ENCODE measurements around the gene TRIML1. TPM values are rescaled to one million over a fixed set of nuclear protein-coding genes. Genes with fewer than 3 reads are reported as not detected.
"Not testable (repeated sequence)": the region's sequence is repeated elsewhere in the genome, so short reads cannot be mapped to it uniquely, and the experiment has no call there.

Gene TRIML1
- polyA plus RNA-seq, 4 donors, result not detected

DNA sequence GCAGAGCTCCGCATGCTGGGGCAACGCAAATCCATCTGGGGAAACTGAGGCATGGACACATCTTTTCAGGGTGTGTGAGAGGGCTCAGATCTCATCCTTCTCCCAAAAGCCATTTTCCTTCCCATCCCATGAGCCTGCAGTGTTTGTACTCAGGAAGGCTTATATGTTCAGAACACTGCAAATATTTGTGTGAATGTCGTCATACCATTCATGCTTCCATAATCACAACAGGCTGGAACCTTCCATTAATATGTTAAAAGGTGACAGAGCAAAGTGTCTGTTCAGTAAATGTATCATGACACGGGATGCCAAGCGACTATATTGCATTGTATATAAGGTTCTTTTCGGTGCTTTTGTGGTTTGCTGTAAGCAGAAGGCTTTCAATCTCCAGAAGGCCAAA is 8.5 kb downstream of the TRIML1 start:
- DNase-seq (ENCODE audit: low read depth in 4 of 4, low spot score in 3 of 4), result no peak

DNA sequence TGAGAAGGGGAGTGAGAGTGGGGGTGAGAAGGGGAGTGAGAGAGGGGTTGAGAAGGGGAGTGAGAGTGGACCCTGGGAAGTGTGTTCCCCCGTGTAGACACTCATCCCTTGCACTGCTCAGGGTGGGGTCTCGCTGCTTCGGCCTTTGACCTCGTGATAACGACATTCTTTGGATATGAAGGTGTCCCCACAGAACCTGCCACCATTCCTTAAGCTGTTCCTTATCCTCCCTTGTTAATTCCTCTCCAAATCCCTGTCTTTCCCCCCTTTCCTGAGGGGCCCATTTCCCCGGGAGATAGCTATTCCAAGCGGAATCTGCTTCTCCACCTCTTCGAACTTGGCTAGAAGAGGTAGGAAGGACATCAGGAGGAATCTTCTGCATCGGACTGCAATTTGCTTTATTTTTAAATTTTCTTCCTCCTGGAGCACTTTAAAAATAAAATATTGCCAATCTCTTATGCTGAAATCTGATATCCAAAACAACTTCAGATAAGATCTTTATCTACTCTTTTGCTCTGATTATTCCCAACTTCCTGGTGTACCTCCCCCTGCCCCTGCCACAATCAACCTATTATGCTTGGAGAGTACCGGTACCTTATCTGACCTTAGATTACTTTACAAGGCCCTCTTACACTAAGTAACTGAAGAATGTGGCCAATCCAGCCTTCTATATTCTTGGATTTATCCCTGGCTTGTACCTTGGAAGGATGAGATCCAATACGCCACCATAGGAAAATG is 15.6 kb downstream of the TRIML1 start:
- no peak for DNase-seq (ENCODE audit: low read depth in 4 of 4, low spot score in 3 of 4)

DNA sequence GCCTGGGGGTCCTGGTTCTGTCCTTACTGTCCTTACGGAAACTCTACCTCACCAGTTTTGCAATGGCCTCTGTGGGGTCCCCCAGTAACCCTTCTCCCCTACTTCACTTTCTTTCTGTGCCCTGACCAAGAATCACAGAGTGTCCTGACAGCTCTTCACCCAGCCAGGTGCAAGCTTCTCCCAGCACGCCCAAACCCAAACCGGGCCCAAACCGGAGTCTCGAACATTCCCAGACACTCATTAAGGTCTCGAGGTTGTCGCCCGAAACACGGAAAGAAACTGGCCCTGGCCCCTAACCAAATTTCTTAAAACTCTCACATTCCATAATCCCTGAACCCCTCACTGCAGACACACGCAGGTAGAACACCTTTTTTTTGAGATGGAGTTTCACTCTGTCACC is 19.1 kb downstream of the TRIML1 start:
- no peak for DNase-seq (ENCODE audit: low read depth in 4 of 4, low spot score in 3 of 4)

DNA sequence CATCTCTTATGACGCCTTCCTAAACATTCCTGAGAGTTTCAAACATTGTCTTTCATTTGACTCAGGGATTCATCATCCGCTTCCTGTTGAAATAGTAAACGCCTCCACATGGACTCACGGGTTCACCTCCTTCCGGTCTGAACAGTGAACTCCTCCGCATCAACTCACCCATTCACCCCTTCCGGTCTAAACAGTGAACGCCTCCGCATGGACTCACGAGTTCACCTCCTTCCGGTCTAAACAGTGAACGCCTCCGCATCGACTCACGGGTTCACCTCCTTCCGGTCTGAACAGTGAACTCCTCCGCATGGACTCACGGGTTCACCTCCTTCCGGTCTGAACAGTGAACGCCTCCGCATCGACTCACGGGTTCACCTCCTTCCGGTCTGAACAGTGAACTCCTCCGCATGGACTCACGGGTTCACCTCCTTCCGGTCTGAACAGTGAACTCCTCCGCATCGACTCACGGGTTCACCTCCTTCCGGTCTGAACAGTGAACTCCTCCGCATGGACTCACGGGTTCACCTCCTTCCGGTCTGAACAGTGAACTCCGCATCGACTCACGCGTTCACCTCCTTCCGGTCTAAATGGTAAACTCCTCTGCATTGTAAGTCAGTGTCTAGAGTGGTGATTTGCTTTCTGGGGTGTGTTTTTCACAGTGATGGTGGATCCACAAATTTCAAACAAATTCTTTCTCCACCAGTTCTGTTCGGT is 20.4 kb downstream of the TRIML1 start:
- not testable (repeated sequence) for DNase-seq (ENCODE audit: low read depth in 4 of 4, low spot score in 3 of 4)

DNA sequence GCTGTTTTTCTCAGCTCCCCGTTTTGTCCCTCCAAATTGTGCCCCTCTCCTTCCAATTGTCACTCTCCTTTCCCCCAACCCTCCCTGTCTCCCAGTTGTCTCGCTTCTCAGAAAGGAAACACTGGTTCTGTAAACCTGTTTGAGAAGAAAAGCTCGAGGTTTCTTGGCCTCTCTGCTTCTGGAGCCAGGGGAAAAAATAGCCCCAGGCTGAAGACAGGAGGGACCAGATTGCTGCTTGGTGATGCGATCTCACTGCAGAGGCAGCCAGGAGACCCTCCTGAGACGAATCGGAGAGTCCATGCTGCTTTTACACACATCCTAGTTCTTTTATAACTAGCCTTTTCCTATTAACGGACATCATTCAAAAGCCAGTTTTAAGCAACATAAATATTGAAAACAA is 21.2 kb downstream of the TRIML1 start:
- no peak for DNase-seq (ENCODE audit: low read depth in 4 of 4, low spot score in 3 of 4)

DNA sequence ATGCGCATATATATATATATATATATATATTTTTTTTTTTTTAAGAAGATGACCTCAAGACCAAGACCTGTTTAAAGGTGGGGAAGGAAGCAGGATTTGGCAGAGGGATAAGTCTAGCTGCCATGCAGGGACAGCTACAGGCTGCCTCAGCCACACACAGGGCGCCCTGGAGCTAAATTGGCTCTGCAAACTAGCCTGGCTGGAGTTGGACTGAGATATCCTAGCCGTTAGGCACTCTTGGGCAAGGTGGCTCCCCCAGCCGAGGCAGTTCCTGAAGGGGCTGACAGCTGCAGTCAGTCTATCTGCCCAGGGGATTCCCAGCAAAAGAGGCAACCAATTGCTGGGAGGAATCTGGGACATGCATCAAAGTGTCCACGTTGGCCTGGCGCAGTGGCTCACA is 21.9 kb downstream of the TRIML1 start:
- DNase-seq (ENCODE audit: low read depth in 4 of 4, low spot score in 3 of 4), result no peak

DNA sequence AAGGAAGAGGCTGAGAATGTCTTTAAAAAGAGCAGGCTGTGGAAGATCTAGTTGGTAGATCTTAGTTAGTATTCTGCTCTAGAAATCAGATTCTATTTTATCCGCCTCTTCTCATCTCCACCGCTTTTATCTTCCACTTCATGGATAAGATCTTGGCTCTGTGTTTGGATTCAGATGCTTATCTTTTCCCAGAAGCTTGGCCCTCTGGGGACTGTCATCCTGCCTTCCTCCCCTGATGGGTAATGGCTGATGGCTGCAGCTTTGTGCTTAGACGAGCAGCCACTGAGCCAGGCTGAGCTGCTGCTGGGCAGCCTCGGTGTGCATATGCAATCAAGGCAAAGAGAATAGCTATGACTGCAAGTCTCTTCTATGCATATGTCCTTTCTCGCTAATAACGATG is 23.5 kb downstream of the TRIML1 start:
- no peak for DNase-seq (ENCODE audit: low read depth in 4 of 4, low spot score in 3 of 4)

DNA sequence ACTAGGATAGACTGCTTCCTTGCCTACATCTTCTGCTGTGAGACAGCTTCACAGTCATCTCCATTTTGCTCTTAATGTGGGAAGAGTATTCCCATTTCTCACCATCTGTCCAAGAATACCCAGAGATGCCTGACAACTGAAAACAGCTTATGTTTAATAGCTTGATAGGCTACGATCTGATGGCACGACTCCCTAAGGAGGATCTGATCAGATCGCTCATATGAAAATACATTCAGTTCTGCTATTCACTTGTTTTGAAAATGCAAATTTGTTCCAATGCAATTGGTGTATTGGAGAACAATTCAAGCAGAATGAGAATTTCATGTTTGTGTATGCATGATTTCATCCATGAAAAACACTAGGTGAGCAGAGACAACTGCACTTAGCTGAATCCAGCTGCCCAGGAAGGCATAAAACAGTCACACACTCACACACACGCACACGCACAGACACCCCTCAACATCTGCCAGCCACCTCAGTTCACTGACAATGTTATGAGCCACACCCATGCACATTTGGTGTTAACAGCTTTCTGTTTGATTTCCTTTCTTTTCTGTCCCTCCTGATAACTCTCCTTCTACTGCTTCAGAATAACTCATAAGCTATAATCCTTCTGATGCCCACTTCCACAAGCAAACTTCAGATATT is 29.6 kb downstream of the TRIML1 start:
- no peak for DNase-seq (ENCODE audit: low read depth in 4 of 4, low spot score in 3 of 4)

DNA sequence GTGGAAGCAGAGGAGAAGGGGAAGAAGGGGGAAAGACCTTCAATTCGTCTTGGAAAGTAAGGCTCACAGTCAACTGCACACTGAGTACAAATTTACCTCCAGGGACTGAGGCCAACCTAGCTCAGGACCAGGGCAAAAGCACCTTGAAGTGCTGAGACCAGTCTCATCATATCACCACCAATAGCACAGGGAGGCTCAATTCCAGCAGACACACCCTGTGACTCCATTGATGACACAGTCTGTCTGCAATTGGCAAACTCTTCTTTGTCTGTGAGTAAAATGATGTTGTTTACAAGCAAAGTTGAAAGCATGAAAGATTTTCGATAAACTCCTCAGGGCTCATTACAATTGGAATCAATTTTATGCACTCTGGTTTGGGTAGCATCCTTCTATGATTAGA is 32.3 kb downstream of the TRIML1 start:
- DNase-seq (ENCODE audit: low read depth in 4 of 4, low spot score in 3 of 4), result no peak

DNA sequence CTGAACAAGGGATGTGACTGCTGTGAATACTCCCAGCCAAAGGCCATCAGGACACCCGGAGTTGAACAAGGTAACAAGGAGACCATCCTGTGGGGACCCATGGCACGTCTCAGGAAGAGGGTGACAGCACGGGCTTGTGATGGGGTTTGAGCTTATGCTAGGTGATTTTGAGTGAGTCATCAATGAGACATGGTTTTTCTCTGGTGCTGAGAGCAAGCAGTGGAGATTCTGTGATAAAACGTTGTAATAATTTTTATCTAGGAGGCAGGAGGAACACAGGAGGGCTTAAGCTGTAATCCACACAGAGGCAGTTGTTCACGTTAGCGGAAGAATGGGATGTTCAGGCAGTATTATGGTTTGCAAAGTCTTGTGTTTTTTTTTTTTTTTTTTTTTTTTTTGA is 36.0 kb downstream of the TRIML1 start:
- DNase-seq (ENCODE audit: low read depth in 4 of 4, low spot score in 3 of 4), result no peak

DNA sequence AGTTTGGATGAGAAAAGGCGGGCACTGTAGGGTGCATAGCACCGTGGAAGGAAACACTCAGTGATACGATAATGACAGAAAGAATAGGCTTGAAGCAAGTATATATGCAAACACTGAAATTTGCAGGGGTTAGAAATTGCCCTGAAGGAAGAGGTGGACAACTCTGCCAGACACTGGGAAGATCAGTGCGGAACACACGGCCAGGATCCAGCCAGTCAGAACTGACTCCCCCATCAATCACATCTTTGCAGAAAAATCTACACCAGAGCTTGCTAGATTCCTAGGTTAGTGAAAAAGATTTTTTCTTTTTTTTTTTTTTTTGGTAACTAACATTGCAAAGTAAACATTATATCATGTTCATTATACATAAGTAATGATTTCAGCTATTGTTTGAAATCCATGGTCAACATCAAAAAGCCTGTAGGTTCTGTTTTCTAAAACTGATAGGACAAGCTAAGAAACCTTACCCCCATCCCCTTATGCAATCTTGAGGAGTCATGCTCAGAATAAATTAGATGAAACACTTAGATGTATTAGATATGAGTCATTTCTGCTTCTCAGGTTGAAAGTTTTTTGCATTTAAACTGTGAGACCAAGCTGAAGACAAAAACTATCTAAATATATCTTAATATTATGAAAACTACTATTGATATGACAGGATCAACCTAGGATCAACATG is 38.9 kb downstream of the TRIML1 start:
- no peak for DNase-seq (ENCODE audit: low read depth in 4 of 4, low spot score in 3 of 4)

DNA sequence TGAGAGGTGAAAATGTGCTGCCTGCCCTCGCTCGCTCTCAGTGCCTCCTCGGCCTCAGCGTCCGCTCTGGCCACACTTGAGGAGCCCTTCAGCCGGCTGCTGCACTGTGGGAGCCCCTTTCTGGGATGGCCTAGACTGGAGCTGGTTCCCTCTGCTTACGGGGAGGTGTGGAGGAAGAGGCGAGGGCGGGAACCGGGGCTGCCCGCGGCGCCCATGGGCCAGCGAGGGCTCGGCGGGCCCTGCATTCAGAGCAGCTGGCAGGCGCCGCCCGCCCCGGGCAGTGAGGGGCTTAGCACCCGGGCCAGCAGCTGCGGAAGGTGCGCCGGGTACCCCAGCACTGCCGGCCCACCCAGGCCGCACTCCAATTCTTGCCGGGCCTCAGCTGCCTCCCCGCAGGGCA is 39.6 kb downstream of the TRIML1 start:
- DNase-seq (ENCODE audit: low read depth in 4 of 4, low spot score in 3 of 4), result no peak

DNA sequence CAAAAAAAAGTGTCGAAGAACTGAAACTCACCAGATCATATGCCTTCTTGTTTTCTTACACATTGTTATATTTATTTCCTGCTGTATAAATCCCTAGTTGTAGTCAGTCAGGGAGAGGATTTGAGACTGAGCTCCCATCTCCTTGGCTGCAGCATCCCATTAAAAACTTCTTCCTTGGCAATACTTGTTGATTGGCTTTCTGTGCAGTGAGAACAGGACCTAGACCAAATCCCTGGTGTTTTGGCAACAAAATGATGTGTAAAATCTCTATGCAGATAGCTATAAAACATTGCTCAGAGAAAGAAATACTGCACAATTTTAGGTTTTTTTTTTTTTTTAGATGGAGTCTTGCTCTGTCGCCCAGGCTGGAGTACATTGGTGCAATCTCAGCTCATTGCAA is 47.9 kb downstream of the TRIML1 start:
- no peak for DNase-seq (ENCODE audit: low read depth in 4 of 4, low spot score in 3 of 4)

DNA sequence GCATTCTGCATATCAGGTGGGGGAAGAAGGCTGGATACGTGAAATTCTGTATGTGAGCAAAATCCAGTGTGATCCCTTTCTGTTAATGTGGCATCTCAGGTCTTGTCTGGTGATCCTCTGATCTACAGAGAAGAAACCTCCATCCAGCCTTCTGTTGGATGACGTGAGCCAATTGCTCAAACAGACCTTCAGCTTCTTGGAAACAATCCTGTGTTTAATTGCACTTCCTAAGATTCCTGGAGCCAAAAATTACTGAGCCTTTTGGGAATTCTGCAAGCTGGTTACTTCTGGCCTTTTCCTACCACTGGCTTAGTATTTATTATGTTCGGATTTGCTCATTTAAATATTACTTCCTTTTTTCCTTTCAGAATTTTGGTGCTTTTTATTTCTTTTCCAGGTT is 51.2 kb downstream of the TRIML1 start:
- no peak for DNase-seq (ENCODE audit: low read depth in 4 of 4, low spot score in 3 of 4)

DNA sequence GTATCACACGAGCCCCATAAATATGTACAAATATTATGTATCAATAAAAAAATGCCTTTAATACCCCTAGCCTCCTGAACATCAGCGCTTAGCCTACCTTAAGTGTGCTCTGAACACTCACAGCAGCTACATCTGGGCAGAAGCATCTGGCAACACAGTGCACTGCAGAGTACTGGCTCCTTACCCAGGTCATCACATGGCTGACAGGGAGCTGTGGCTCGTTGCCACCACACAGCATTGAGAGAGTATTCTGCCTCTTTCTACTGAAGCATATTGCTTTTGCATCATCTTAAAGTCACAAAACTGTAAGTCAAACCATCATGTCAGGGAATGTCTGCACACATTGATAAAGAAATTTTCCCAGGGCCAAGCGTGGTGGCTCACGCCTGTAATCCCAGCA is 55.2 kb downstream of the TRIML1 start:
- DNase-seq (ENCODE audit: low read depth in 4 of 4, low spot score in 3 of 4), result no peak

DNA sequence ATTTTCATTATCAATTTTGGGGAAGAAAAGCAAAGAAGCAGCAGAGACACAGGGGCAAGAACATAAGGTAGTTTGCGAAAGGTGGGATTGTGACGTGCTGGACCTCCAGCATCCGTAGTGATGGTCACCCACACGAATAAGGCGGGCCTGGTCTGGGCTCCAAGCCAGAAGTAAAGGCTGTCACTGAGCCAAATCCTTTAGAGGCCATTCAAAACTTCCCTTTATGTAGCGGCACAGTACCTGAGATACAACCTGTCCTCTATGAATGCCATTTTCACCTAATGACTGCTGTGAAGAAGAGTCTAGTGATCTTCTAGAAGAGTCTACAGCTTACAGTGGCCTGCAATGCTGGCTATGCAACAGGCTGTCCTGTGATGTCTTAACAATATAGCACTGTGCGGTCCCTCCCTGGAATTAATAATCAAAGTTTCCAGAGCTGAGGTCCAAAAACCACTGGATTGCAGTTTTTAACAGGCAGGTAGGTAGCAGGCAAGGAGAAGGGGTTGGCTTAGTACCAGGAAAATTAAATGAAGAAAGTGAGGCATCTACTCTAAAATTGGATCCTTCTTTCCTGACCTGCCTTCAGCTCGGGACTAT is 56.2 kb downstream of the TRIML1 start:
- no peak for DNase-seq (ENCODE audit: low read depth in 4 of 4, low spot score in 3 of 4)

DNA sequence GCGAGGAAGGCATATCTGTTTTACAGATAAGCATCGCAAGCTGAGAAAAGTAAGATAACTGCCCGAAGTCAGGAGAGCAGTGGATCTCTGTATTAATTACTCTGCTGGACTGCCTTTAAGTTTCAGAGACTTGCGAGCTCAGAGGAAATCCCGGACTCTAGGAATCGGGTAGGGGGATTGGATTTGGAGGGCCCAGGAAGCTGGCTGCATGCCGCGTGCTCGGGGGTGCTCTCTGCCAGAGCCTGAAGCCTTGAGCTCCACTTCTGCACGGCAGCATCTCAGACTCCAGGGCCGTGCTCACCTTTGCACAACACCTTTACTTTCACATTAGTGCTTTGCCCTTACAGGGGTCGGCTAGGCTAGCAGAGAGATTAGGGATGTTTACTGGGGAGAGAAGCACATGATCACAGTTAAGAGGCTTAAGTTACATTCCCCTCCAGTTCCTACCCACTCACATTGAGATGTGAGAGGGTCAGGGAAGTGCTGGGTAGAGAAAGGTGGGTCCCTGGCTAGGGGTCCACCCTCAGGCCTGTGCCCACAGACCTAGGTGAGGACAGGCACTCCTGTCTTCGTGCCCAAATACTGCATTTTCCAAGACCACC is 57.0 kb downstream of the TRIML1 start:
- DNase-seq (ENCODE audit: low read depth in 4 of 4, low spot score in 3 of 4), result no peak

All from right renal pelvis (tissue), 4 donors.